Prostate gland (tissue), 2 donors: ENCODE data around the gene DSCAM. TPM values are rescaled to one million over a fixed set of nuclear protein-coding genes. Genes with fewer than 3 reads are reported as not detected.

Experiments used
- DNase-seq: peaks from one replicate; pipeline ENCODE4 v3.0.0-alpha.2; 2019; ENCODE audit warnings: low spot score
- H3K27ac ChIP-seq, 2 donors: fragments of 200-600 bp; sonication (generic); 2 replicates each; pipeline ENCODE4 v1.5.1; 2017 to 2019
- H3K27me3 ChIP-seq: fragments of 200-600 bp; sonication (generic); replicated peaks from 2 replicates; pipeline ENCODE4 v1.5.1; 2019; ENCODE audit not compliant: insufficient read depth
- H3K36me3 ChIP-seq, 2 donors: fragments of 200-600 bp; sonication (generic); 1 replicate in 1 of 2; 2 replicates in 1 of 2; pipeline versions ENCODE4 v1.5.1 to v1.8.1; 2017 to 2019
- H3K4me1 ChIP-seq: fragments of 200-600 bp; sonication (generic); replicated peaks from 2 replicates; pipeline ENCODE4 v1.5.1; 2019
- H3K4me3 ChIP-seq, 2 donors: fragments of 200-600 bp; sonication (generic); 2 replicates each; pipeline ENCODE4 v1.5.1; 2017 to 2019
- H3K9me3 ChIP-seq: fragments of 200-600 bp; sonication (generic); 2 replicates; pipeline ENCODE4 v1.5.1; 2017
- POLR2A ChIP-seq: fragments of 450-650 bp; IDR thresholded peaks from one replicate; pipeline ENCODE4 v1.6.1; 2016; ENCODE audit warnings: antibody characterized with exemption, mild to moderate bottlenecking
- POLR2AphosphoS5 ChIP-seq: sonication (generic); formaldehyde crosslinking; IDR thresholded peaks from one replicate; pipeline ENCODE4 v1.6.1; 2017; ENCODE audit warnings: antibody characterized with exemption
- WGBS: methylation state at CpG from one replicate; pipeline ENCODE4 v1.1.5; 2018; 5-methylcytosine and 5-hydroxymethylcytosine counted together
- intact Hi-C: fragments of 100-400 bp; cut with DNase I; formaldehyde crosslinking; loops from one replicate; pipeline ENCODE4 v1.14.2; 2022
- total RNA-seq, 2 donors: library from RNA; depleted of rRNA; stranded (reverse); fragments of >200 nt; gene quantifications; one replicate each; pipeline ENCODE4 v1.1.0, GENCODE V29; 2016
- TF ChIP-seq, protein P1 (sequence below), 4 experiments: fragments of 200-600 bp in 2 of 4; fragments of 450-650 bp in 2 of 4; sonication (generic) in 2 of 4; IDR thresholded peaks; 1 replicate in 3 of 4; 2 replicates in 1 of 4; pipeline ENCODE4 v1.5.1; 2016 to 2019; ENCODE audit warnings: antibody characterized with exemption in 4 of 4, mild to moderate bottlenecking in 2 of 4, moderate library complexity in 2 of 4

Gene DSCAM
- total RNA-seq, 2 donors from 2014 or later: under 0.01 to 1.6 TPM

GRCh38 chr21:40555021-40555528 is 291.9 kb downstream of the DSCAM start:
- no peaks in the 10 kb centered on the region for H3K27me3 ChIP-seq
- WGBS: 63% methylated on average over 2 of the region's 2 CpGs
- no peaks in the 10 kb centered on the region for H3K4me1 ChIP-seq
- intact Hi-C loops: no loop called here
- H3K36me3 ChIP-seq: no peaks in the 10 kb centered on the region
- no peak overlapping the region for H3K4me3 ChIP-seq
- no peak for DNase-seq
- no peak for TF ChIP-seq POLR2A
- TF ChIP-seq, protein P1, sequence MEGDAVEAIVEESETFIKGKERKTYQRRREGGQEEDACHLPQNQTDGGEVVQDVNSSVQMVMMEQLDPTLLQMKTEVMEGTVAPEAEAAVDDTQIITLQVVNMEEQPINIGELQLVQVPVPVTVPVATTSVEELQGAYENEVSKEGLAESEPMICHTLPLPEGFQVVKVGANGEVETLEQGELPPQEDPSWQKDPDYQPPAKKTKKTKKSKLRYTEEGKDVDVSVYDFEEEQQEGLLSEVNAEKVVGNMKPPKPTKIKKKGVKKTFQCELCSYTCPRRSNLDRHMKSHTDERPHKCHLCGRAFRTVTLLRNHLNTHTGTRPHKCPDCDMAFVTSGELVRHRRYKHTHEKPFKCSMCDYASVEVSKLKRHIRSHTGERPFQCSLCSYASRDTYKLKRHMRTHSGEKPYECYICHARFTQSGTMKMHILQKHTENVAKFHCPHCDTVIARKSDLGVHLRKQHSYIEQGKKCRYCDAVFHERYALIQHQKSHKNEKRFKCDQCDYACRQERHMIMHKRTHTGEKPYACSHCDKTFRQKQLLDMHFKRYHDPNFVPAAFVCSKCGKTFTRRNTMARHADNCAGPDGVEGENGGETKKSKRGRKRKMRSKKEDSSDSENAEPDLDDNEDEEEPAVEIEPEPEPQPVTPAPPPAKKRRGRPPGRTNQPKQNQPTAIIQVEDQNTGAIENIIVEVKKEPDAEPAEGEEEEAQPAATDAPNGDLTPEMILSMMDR (IDR thresholded peaks at IDR 0.05): no peak
- TF ChIP-seq POLR2AphosphoS5: no peak
- H3K9me3 ChIP-seq: no peaks in the 10 kb centered on the region
- H3K27ac ChIP-seq: no peak overlapping the region

DNA sequence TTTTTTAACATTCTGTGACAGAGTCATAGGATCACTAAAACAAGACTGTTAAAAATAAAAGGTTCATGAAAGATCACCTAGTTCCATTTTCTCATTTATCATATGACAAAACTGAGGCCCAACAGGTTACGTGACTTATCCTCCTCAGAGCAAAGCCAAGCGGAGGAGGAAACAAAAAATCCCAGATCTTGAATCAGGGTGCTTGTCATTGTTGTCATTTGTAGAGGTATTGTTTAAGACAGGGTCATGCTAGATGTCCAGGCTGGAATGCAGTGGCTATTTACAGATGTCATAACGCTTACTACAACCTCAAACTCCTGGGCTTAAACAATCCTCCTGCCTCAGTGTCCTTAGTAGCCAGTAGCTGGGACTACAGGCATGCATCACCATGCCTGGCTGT is 293.2 kb downstream of the DSCAM start:
- DNase-seq: no peak
- Histone ChIP-seq H3K27me3 (no peaks in the 10 kb centered on the region), H3K4me1 (no peaks in the 10 kb centered on the region), H3K36me3 (no peaks in the 10 kb centered on the region), H3K27ac (no peak overlapping the region), H3K4me3 (no peak overlapping the region), H3K9me3 (no peaks in the 10 kb centered on the region)
- 76% methylated on average over 3 of the region's 3 CpGs for WGBS
- no peak for TF ChIP-seq POLR2A
- TF ChIP-seq POLR2AphosphoS5: no peak
- TF ChIP-seq, protein P1 (IDR thresholded peaks at IDR 0.05): no peak
- intact Hi-C loops: no loop called here

- no peak for TF ChIP-seq POLR2A
- TF ChIP-seq POLR2AphosphoS5: no peak
- TF ChIP-seq, protein P1 (IDR thresholded peaks at IDR 0.05): no peak
- Histone ChIP-seq H3K4me1 (no peaks in the 10 kb centered on the region), H3K4me3 (no peak overlapping the region), H3K27ac (no peak overlapping the region), H3K36me3 (no peaks in the 10 kb centered on the region), H3K9me3 (no peaks in the 10 kb centered on the region), H3K27me3 (no peaks in the 10 kb centered on the region)
- no peak for DNase-seq
- WGBS: 53% methylated on average over 18 of the region's 18 CpGs
- intact Hi-C loops: loop anchor here (10.0 kb wide), 1 partner anchor 57 kb away; no protein-coding TSS in a partner anchor
Observed at GRCh38 chr21:40547906-40548513, 298.9 kb downstream of the DSCAM start.

GRCh38 chr21:40546647-40547046 is 300.3 kb downstream of the DSCAM start:
- Histone ChIP-seq H3K4me3 (no peak overlapping the region), H3K36me3 (no peaks in the 10 kb centered on the region), H3K27ac (no peak overlapping the region), H3K27me3 (no peaks in the 10 kb centered on the region), H3K9me3 (no peaks in the 10 kb centered on the region), H3K4me1 (no peaks in the 10 kb centered on the region)
- 76% methylated on average over 2 of the region's 2 CpGs for WGBS
- TF ChIP-seq POLR2A: no peak
- TF ChIP-seq, protein P1 (IDR thresholded peaks at IDR 0.05): no peak
- no peak for TF ChIP-seq POLR2AphosphoS5
- no peak for DNase-seq
- intact Hi-C loops: loop anchor here (10.0 kb wide), 1 partner anchor 58 kb away; no protein-coding TSS in a partner anchor

DNA sequence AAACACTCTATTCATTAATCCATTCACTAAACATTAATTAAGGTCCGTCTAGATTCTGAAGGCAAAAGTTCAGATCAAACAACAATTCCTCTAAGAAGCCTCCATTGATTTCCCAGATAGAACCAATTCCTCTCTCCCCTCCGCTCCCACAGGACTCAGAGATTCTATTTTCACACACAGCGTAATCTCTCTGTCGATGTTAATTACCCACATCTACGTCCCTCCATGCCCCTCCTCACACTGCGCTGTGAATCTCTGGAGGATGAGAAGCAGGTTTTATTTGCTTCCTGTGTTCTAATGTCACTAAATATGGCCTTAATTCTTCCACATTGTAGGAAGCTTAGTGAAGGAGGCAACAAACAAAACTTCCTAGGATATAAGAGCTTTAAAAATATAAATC is 306.7 kb downstream of the DSCAM start:
- no peak for DNase-seq
- intact Hi-C loops: loop anchor here (10.0 kb wide), 1 partner anchor 65 kb away; no protein-coding TSS in a partner anchor
- H3K27me3 ChIP-seq: no peaks in the 10 kb centered on the region
- no peaks in the 10 kb centered on the region for H3K36me3 ChIP-seq
- no peaks in the 10 kb centered on the region for H3K9me3 ChIP-seq
- 52% methylated on average over 6 of the region's 6 CpGs for WGBS
- H3K4me1 ChIP-seq: no peaks in the 10 kb centered on the region
- no peak overlapping the region for H3K27ac ChIP-seq
- no peak overlapping the region for H3K4me3 ChIP-seq
- TF ChIP-seq POLR2AphosphoS5 (no peak), POLR2A (no peak)
- TF ChIP-seq, protein P1 (IDR thresholded peaks at IDR 0.05): no peak
